Karpas-422 (cell line): Measurements from ENCODE around the gene PGLYRP3. TPM values are rescaled to one million over a fixed set of nuclear protein-coding genes. Genes with fewer than 3 reads are reported as not detected.
"Not testable (repeated sequence)": the region's sequence is repeated elsewhere in the genome, so short reads cannot be mapped to it uniquely, and the experiment has no call there.

Source experiments
- DNase-seq: peaks from one replicate; pipeline ENCODE4 v3.0.0-alpha.2; 2015
- H2AFZ ChIP-seq: fragments of 200-600 bp; sonication (generic); 2 replicates; pipeline ENCODE4 v1.6.1; 2014; ENCODE audit warnings: antibody characterized with exemption, low read length, mixed read lengths
- H3K27ac ChIP-seq: fragments of 200-600 bp; sonication (generic); 2 replicates; pipeline ENCODE4 v1.5.1; 2014; ENCODE audit warnings: mild to moderate bottlenecking, low read length, moderate library complexity
- H3K27me3 ChIP-seq: fragments of 200-600 bp; sonication (generic); 2 replicates; pipeline ENCODE4 v1.6.1; 2014; ENCODE audit warnings: low read length, mixed read lengths
- H3K36me3 ChIP-seq: fragments of 200-600 bp; sonication (generic); 2 replicates; pipeline ENCODE4 v1.6.1; 2014; ENCODE audit warnings: low read length, mixed read lengths; ENCODE audit not compliant: insufficient read depth
- H3K4me1 ChIP-seq: fragments of 200-600 bp; sonication (generic); 2 replicates; pipeline ENCODE4 v1.6.1; 2014; ENCODE audit warnings: mild to moderate bottlenecking, low read length, mixed read lengths
- H3K4me2 ChIP-seq: fragments of 200-600 bp; sonication (generic); 2 replicates; pipeline ENCODE4 v1.6.1; 2014; ENCODE audit warnings: low read length, low read depth, mild to moderate bottlenecking; ENCODE audit not compliant: poor library complexity, severe bottlenecking
- H3K4me3 ChIP-seq: fragments of 200-600 bp; sonication (generic); 2 replicates; pipeline ENCODE4 v1.5.1; 2014; ENCODE audit warnings: mild to moderate bottlenecking, antibody characterized with exemption, low read length, mixed read lengths
- H3K79me2 ChIP-seq: fragments of 200-600 bp; sonication (generic); 2 replicates; pipeline ENCODE4 v1.6.1; 2014; ENCODE audit warnings: mild to moderate bottlenecking, low read length, mixed read lengths
- H3K9ac ChIP-seq: fragments of 200-600 bp; sonication (generic); 2 replicates; pipeline ENCODE4 v1.6.0; 2014; ENCODE audit warnings: low read length
- H3K9me2 ChIP-seq: fragments of 200-600 bp; sonication (generic), shearing (Covaris generic); replicated peaks from 2 replicates; pipeline ENCODE4 v1.6.0; 2014; ENCODE audit warnings: mild to moderate bottlenecking, low read length, moderate library complexity; ENCODE audit not compliant: insufficient read depth
- H3K9me3 ChIP-seq: fragments of 300-700, 200-600 bp; sonication (generic); 2 replicates; pipeline ENCODE4 v1.6.1; 2014; ENCODE audit warnings: low read length, mixed read lengths
- H4K20me1 ChIP-seq: fragments of 200-600 bp; sonication (generic); 2 replicates; pipeline ENCODE4 v1.6.1; 2014; ENCODE audit warnings: mild to moderate bottlenecking, antibody characterized with exemption, low read length, low read depth; ENCODE audit not compliant: insufficient read depth
- total RNA-seq: library from RNA; depleted of rRNA; stranded (reverse); fragments of >200 nt; shearing (Covaris generic); gene quantifications from 2 replicates; pipeline ENCODE4 v1.2.3, GENCODE V29; 2014; ENCODE audit warnings: low replicate concordance

The PGLYRP3 gene
- total RNA-seq, 1 experiment from 2014 or later = not detected

GRCh38 chr1:153350321-153350957, 37.7 kb upstream of the PGLYRP3 start:
- H3K9me2 ChIP-seq = no peaks in the 10 kb centered on the region
- no peak overlapping the region for H3K9ac ChIP-seq
- H3K9me3 ChIP-seq = no peaks in the 10 kb centered on the region
- no peak overlapping the region for H3K4me3 ChIP-seq
- H3K36me3 ChIP-seq = no peaks in the 10 kb centered on the region
- H4K20me1 ChIP-seq = no peaks in the 10 kb centered on the region; the same call in 1 of the 2 replicates
- H3K4me2 ChIP-seq = no peak overlapping the region
- DNase-seq = no peak
- H3K4me1 ChIP-seq = peaks cover 2% of the 10 kb centered on the region; the same call in 1 of the 2 replicates
- no peak overlapping the region for H3K27ac ChIP-seq
- no peak overlapping the region for H2AFZ ChIP-seq
- no peaks in the 10 kb centered on the region for H3K79me2 ChIP-seq
- no peaks in the 10 kb centered on the region for H3K27me3 ChIP-seq

GRCh38 chr1:153349363-153350320, 36.9 kb upstream of the PGLYRP3 start:
- no peaks in the 10 kb centered on the region; the same call in 1 of the 2 replicates for H4K20me1 ChIP-seq
- no peak overlapping the region for H3K9ac ChIP-seq
- no peak overlapping the region for H3K27ac ChIP-seq
- no peak overlapping the region for H2AFZ ChIP-seq
- H3K27me3 ChIP-seq = no peaks in the 10 kb centered on the region
- peaks cover 2% of the 10 kb centered on the region; the same call in 1 of the 2 replicates for H3K4me1 ChIP-seq
- no peaks in the 10 kb centered on the region for H3K9me2 ChIP-seq
- no peaks in the 10 kb centered on the region for H3K36me3 ChIP-seq
- H3K4me3 ChIP-seq = no peak overlapping the region
- H3K4me2 ChIP-seq = no peak overlapping the region
- peak; percentile 43 for DNase-seq
- no peaks in the 10 kb centered on the region for H3K9me3 ChIP-seq
- H3K79me2 ChIP-seq = no peaks in the 10 kb centered on the region

GRCh38 chr1:153348511-153349362, 36.0 kb upstream of the PGLYRP3 start, which contains the start of gene PGLYRP4:
Gene PGLYRP4 (minus strand): TSS chr1:153348841. CDS start chr1:153347932, 909 bp downstream.
- no peak for DNase-seq
- no peak within 1 kb of the TSS for H3K4me3 ChIP-seq
- no peak within 1 kb of the TSS for H3K27ac ChIP-seq
- H2AFZ ChIP-seq = no peak within 1 kb of the TSS
- H3K4me1 ChIP-seq = peaks cover 2% of the 10 kb centered on the region; the same call in 1 of the 2 replicates
- no peaks in the 10 kb centered on the region for H3K79me2 ChIP-seq
- no peak within 1 kb of the TSS for H3K4me2 ChIP-seq
- no peaks in the 10 kb centered on the region for H3K9me3 ChIP-seq
- no peaks in the 10 kb centered on the region for H3K36me3 ChIP-seq
- H3K9me2 ChIP-seq = no peaks in the 10 kb centered on the region
- no peaks in the 10 kb centered on the region for H3K27me3 ChIP-seq
- H4K20me1 ChIP-seq = no peaks in the 10 kb centered on the region; the same call in 1 of the 2 replicates
- H3K9ac ChIP-seq = no peak within 1 kb of the TSS

DNA sequence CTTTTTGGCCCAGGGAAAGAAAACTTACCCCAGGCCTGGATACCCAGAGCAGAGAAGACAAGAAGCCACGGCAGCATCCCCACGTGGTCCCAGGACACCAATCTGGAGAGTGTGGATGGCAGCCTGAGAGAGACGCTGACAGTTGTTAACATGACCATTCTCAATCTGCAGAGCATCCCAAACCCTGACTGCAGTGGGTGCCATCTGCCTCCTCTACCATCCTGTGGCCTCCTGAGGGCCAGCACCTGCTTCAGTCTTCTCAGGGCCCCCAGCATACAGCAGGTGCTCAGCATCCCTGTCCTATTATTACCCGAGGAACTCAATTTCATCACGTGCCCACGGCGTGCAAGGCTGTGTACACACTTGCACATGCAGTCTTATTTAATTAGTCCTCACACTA, 35.1 kb upstream of the PGLYRP3 start:
- H4K20me1 ChIP-seq = no peaks in the 10 kb centered on the region
- no peaks in the 10 kb centered on the region for H3K9me3 ChIP-seq
- no peak overlapping the region for H3K4me3 ChIP-seq
- H3K4me2 ChIP-seq = no peak overlapping the region
- no peaks in the 10 kb centered on the region for H3K79me2 ChIP-seq
- H3K9ac ChIP-seq = no peak overlapping the region
- peaks cover 2% of the 10 kb centered on the region; the same call in 1 of the 2 replicates for H3K4me1 ChIP-seq
- no peak overlapping the region for H2AFZ ChIP-seq
- no peaks in the 10 kb centered on the region for H3K27me3 ChIP-seq
- no peaks in the 10 kb centered on the region for H3K9me2 ChIP-seq
- H3K36me3 ChIP-seq = no peaks in the 10 kb centered on the region
- DNase-seq = no peak
- H3K27ac ChIP-seq = no peak overlapping the region

DNA sequence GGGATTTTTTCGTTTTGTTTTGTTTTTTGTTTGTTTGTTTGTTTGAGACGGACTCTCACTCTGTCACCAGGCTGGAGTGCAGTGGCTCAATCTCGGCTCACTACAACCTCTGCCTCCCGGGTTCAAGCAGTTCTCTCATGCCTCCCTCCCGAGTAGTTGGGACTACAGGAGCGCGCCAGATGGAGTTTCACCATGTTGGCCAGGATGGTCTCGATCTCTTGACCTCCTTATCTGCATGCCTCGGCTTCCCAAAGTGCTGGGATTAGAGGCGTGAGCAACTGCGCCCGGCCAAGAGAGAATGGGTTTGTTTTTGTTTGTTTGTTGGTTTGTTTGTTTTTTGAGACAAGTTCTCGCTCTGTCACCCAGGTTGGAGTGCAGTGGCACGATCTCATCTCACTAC, 34.3 kb upstream of the PGLYRP3 start:
- H3K4me1 ChIP-seq, H3K27ac ChIP-seq, H2AFZ ChIP-seq, DNase-seq, H3K4me2 ChIP-seq, H3K36me3 ChIP-seq, H3K4me3 ChIP-seq, H3K79me2 ChIP-seq, H3K27me3 ChIP-seq, H3K9me2 ChIP-seq, H3K9ac ChIP-seq, H3K9me3 ChIP-seq, H4K20me1 ChIP-seq: not testable (repeated sequence)

GRCh38 chr1:153346077-153346723, 33.4 kb upstream of the PGLYRP3 start:
- Histone ChIP-seq H3K9me3 (no peaks in the 10 kb centered on the region), H3K27ac (no peak overlapping the region), H3K4me3 (no peak overlapping the region), H2AFZ (no peak overlapping the region), H3K79me2 (no peaks in the 10 kb centered on the region), H3K27me3 (no peaks in the 10 kb centered on the region), H3K36me3 (no peaks in the 10 kb centered on the region), H3K9me2 (no peaks in the 10 kb centered on the region), H3K4me2 (no peak overlapping the region), H4K20me1 (no peaks in the 10 kb centered on the region), H3K4me1 (peaks cover 2% of the 10 kb centered on the region; the same call in 1 of the 2 replicates), H3K9ac (no peak overlapping the region)
- DNase-seq = no peak

GRCh38 chr1:153345187-153346076, 32.7 kb upstream of the PGLYRP3 start:
- DNase-seq = no peak
- Histone ChIP-seq H3K9me2 (no peaks in the 10 kb centered on the region), H3K27ac (no peak overlapping the region), H3K27me3 (no peaks in the 10 kb centered on the region), H3K9ac (no peak overlapping the region), H3K9me3 (no peaks in the 10 kb centered on the region), H3K79me2 (no peaks in the 10 kb centered on the region), H3K4me1 (peaks cover 2% of the 10 kb centered on the region; the same call in 1 of the 2 replicates), H3K36me3 (no peaks in the 10 kb centered on the region), H3K4me2 (no peak overlapping the region), H2AFZ (no peak overlapping the region), H3K4me3 (no peak overlapping the region), H4K20me1 (no peaks in the 10 kb centered on the region)
